ENCODE results near the gene SLCO4A1.
A peak's percentile ranks its signal among the peaks of the same experiment; 100 is the strongest.
"Not testable (repeated sequence)": the region's sequence is repeated elsewhere in the genome, so short reads cannot be mapped to it uniquely, and the experiment has no call there.

Gene SLCO4A1

DNA sequence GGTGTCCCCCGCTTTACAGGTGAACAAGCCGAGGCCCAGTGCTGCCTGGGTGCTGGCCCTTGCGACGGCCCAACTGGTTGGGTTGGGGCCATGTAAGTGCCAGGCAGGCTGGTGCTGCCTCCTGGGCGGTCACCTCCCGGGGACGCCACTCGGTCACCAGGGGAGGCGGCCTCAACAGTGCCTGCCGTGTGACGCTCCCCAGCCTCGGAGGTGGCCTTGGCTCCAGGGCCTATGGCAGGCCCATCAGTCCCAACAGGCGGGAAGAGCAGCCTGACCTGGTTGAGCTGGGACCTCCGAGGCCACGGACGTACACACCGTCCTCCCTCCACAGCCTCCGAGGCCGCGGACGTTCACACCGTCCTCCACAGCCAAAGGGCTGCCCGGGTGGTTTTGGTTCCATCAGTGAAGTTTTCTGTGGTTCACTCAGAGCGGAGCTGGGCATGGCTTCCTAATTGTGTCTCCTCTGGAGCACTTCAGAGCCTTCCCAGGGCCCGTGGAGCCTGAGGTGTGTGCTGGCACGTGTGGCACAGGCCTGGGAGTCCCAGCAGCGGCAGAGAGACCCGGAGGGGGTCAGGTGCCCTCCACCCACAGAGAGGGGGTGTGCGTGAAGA is 19.3 kb upstream of the SLCO4A1 start:
- DNase-seq (ENCODE audit: low read depth in 2 of 2) = no peak

- peak; percentile 81 to 95 for DNase-seq (ENCODE audit: low read depth in 2 of 2)
These were observed 18.6 kb upstream of the SLCO4A1 start for GRCh38 chr20:62623488-62624324.

DNA sequence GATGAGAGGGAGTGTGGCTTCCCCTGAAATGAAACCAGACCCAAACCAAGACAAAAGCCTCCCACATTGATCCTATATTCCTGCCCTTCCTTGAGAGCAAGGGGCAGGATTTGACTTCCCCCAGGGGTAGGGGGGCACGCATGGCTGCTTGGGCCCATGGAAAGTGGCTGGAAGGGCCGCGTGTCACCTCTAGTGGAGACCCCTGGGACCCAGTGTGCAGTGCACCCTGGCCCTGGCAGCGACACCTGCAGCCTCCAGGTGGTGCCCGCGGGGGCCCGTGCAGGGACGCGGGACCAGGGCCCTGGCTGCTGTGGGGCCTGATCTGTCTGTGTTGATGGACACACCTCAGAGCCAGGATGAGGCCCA is 18.0 kb upstream of the SLCO4A1 start:
- no peak for DNase-seq (ENCODE audit: low read depth in 2 of 2)

DNA sequence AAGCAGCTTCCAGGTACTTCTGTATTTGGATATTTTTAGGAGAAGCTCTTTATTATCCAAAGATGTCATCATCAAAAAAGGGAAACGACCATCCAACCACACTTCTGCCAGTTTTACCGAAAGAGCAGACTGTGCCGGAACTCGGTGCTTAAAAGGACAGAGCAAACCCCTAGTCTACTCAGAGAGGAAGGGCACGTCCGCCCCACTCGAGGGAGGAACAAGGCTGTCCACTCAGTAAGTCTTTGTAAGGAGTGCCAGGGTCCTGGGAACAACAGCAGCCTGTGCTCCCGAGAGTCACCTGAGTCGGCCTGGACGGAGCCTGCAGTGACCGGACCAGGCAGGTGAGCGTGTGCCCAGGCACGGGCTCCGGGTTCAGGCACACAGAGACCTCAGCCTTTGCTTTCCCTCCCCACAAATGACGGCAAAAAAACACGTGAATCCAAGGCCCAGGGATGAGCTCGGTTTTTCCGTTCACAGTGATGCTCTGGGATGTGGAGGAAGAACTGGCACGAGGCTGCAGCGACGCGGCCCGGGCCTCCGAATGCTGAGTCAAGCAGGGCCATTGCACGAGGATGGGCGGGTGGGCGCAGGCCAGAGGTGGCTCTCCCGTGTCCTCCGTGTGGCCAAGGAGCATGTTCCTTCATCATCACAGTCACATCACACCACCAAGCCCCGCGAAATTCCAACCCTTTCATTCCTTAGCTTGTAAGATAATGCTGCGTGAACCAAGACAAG is 17.4 kb upstream of the SLCO4A1 start:
- DNase-seq (ENCODE audit: low read depth in 2 of 2) = no peak

DNA sequence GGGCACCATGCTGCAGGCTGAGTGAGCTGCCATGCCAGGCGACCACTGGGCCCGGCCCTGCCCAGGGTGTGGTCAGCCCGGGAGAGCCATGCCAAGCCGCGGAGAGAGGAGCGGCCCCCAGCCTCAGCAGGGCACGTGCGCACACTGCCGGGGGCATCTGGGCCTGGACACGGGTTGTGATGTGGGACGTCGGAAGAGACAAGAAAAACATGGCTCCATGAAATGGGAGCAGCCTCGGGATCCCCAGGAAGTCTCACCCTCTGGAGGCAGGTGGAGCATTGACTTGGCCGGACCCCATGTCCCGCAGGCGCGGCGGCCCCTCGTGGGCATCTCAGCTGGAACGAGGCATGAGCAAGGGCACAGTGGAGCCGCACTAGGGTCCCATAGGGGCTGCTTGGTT is 16.8 kb upstream of the SLCO4A1 start:
- DNase-seq (ENCODE audit: low read depth in 2 of 2) = no peak

DNA sequence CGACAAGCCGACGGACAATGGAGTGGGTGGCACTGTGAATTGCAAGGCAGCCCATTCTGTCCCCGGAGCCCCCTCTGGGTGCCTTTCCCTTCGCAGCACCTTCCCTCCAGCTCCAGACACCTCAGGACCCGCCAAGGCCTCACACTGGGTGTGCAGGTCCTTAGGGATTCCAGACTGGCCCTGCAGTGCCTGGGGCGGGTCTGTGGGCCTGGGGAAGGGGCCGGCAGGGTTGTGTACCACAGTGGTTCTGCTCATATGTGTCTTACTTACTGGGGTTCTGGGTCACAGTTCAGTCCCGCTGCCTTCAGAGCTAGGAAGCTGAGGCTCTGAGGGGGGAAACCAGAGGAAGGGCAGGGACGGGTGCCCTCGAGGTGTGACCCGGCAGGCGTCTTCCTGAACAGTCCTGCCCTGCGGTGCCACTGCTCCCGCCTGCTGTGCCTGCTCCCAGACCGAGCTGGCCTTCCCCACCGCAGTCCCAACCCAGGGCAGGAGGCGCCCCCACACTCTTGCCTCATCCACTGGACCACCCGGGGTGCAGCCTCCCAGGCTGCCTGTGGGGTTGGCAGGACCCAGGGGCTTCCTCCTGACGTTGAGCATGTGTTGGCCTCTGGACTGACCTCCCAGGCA is 16.3 kb upstream of the SLCO4A1 start:
- no peak for DNase-seq (ENCODE audit: low read depth in 2 of 2)

- DNase-seq (ENCODE audit: low read depth in 2 of 2) = not testable (repeated sequence)
These were observed 14.9 kb upstream of the SLCO4A1 start for GRCh38 chr20:62627425-62627824.

- no peak for DNase-seq (ENCODE audit: low read depth in 2 of 2)
These were observed 14.2 kb upstream of the SLCO4A1 start for GRCh38 chr20:62627901-62628612.

GRCh38 chr20:62628691-62629090 is 13.6 kb upstream of the SLCO4A1 start:
- no peak for DNase-seq (ENCODE audit: low read depth in 2 of 2)

DNA sequence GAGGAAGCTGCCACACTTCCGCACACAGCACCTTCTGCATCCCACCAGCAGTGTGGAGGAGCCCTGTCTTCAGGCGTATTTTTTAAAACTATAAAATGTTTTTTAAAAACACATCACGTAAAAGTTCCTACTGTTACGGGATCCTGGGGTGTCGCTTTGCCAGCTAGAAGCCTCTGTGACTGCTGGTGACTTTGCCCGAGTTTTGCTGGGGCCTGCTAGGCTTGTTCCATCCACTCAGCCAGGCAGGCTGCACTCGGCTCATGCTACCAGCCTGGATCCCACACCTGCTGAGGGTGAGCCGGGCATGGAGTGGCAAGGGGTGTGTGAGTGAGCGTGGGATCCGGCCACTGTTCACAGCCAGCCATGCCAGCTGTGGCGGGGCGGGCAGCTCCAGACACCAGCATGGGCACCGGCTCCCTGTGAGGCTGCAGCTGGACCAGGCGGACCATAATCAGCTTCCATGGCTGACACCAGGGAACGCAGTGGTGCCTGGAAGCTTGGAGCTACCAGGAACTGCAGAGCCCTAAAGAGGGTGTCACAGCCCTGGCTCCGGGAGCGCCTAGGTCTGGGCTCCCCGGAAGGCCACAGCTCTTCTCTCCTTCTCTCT is 12.3 kb upstream of the SLCO4A1 start:
- no peak for DNase-seq (ENCODE audit: low read depth in 2 of 2)

GRCh38 chr20:62631336-62632308 is 10.7 kb upstream of the SLCO4A1 start:
- DNase-seq (ENCODE audit: low read depth in 2 of 2) = no peak

DNA sequence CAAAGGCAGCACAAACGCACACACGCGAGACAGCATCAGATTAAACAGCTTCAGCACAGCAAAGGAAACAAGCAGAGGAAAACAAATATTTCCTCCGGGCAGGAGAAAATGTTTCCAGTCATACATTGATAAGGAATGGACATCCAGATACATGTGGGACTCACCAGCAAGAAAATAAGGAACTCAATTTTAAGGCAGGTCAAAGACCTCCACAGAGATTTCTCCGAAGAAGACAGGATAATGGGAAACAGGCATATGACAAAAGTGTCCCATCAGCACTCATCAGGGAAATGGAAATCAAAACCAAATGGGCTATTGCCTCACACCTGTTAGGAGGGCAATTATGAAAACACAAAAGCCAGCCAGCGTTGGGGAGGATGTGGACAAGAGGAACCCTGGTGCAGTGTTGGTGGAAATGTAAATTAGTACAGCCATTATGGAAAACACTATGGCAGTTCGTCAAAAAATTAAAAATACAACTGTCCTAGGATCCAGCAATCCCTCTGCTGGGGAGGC is 9.7 kb upstream of the SLCO4A1 start:
- no peak for DNase-seq (ENCODE audit: low read depth in 2 of 2)

DNA sequence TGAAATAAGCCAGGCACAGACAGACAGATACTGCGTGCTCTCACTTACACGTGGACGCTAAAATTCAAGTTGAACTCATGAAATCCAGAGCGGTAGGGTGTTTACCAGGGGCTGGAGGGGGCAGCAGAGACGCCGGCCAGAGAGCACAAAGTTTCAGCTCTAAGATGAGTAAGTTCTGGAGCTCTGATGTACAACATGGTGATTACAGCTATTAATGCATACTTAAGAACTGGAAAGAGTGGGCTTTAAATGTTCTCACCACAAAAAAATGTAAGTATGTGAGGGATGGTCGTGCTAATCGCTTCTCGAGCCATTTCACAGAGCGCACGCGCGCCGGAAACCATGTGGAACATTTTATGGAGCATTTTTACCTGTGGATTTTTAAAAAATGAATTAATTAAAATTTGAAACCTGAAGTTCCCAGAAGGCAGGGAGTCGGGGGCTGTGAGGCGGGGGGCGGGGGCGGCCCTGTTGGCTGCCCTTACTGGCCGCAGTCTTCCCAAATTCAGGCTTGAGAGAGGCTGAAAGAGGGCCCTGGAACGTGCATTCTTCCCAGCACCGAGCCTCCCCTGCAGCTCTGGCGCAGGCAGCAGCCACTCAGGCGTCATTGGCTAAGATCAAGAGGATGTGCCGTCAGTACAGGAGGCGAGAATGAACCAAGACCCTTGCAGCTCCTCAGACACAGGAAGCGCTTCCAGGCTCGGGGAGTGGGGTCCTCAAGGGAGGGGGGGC is 8.5 kb upstream of the SLCO4A1 start:
- DNase-seq (ENCODE audit: low read depth in 2 of 2) = no peak

- DNase-seq (ENCODE audit: low read depth in 2 of 2) = no peak
These were observed 7.9 kb upstream of the SLCO4A1 start for GRCh38 chr20:62634330-62634967.

GRCh38 chr20:62635232-62635631 is 7.1 kb upstream of the SLCO4A1 start:
- DNase-seq (ENCODE audit: low read depth in 2 of 2) = no peak

GRCh38 chr20:62635852-62636251 is 6.5 kb upstream of the SLCO4A1 start:
- DNase-seq (ENCODE audit: low read depth in 2 of 2) = no peak

- no peak for DNase-seq (ENCODE audit: low read depth in 2 of 2)
These were observed 5.9 kb upstream of the SLCO4A1 start for GRCh38 chr20:62636446-62636845.

- no peak for DNase-seq (ENCODE audit: low read depth in 2 of 2)
These were observed 5.2 kb upstream of the SLCO4A1 start for GRCh38 chr20:62637110-62637509.

Data from stimulated activated CD4-positive, alpha-beta T cell treated with anti-CD3 and anti-CD28 coated beads, Interleukin-15, amount 100 ng/mL, for 48 hours (primary cell).